22Rv1 (cell line): ENCODE results near the gene UBALD2.

Source experiments
- ZFX ChIP-seq: fragments of 450-650 bp; IDR thresholded peaks from 2 replicates; pipeline ENCODE4 v1.6.1; 2017; ENCODE audit warnings: antibody characterized with exemption, borderline replicate concordance
- TF ChIP-seq, protein P1 (sequence below): fragments of 450-650 bp; IDR thresholded peaks from 2 replicates; pipeline ENCODE4 v1.5.1; 2017; ENCODE audit warnings: mild to moderate bottlenecking

DNA sequence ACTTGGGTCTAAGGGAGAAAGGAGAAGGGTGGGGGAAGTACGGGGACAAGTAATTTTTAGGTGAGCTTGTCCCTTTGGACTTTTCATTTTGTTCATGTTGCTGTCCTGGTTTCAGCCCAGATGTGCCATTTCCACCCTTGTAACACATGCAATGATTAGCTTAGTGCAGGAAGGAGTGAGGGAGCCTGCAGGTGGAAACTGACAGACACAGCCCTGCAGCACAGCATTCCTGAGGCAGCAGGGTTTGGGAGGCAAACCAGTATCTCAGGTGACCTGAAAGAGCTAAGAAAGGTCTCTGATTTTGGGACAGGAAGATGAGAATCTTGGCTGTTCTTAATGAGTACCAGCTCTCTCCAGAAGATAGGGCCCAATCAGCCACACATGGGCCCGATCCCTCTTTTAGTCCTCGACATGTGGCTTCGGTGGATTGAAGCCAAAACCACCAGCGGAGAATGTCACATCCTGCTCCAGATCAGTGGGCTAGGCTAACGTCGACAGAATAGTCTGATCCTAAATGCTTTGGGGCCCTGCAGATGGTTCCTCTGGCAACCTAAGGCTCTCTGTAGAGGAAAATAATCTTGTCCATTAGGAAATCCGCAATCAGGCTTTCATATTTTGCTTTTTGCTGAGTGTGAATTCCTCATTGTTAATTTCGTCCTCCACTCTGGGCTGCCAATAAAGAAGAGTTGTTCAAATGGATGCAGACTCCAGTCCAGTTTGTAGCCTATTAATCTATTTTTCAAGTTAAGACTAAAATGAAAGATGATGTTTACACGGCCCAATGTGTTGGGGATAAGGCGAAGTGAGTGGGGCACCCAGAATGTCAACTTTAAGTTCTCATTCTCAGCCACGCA is 21.1 kb upstream of the UBALD2 start:
- TF ChIP-seq, protein P1, sequence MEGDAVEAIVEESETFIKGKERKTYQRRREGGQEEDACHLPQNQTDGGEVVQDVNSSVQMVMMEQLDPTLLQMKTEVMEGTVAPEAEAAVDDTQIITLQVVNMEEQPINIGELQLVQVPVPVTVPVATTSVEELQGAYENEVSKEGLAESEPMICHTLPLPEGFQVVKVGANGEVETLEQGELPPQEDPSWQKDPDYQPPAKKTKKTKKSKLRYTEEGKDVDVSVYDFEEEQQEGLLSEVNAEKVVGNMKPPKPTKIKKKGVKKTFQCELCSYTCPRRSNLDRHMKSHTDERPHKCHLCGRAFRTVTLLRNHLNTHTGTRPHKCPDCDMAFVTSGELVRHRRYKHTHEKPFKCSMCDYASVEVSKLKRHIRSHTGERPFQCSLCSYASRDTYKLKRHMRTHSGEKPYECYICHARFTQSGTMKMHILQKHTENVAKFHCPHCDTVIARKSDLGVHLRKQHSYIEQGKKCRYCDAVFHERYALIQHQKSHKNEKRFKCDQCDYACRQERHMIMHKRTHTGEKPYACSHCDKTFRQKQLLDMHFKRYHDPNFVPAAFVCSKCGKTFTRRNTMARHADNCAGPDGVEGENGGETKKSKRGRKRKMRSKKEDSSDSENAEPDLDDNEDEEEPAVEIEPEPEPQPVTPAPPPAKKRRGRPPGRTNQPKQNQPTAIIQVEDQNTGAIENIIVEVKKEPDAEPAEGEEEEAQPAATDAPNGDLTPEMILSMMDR, result no peak
- no peak for TF ChIP-seq ZFX
